ENCODE results near the gene TPRA1.

Gene TPRA1

DNA sequence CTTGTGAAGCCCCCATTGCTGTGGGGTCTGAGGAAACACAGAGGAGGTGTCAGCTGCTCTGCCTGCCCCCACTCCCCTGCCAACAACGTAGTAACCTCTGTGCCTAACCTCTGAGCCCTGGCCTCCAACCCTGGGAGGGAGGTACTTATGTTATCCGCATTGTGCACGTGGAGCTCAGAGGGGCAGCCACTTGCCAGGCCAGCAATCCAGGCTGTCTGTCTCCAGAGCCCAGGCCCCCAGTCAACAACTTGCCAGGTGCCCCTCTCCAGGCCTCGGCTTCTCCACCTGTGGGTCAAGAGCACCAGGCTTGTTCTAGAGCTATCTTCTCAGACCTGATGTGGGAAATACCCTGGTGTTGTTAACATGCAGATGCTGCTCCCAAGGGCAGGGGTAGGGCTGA, 2.7 kb downstream of the TPRA1 start:
- Mint-ChIP-seq H3K9me3 (ENCODE audit: low read depth) (no peaks in the 10 kb centered on the region), H3K36me3 (peaks cover 2% of the 10 kb centered on the region), H3K4me1 (ENCODE audit: low read depth) (peaks cover 39% of the 10 kb centered on the region), H3K27me3 (no peaks in the 10 kb centered on the region), H3K27ac (no peak overlapping the region), H3K4me3 (no peak overlapping the region)

DNA sequence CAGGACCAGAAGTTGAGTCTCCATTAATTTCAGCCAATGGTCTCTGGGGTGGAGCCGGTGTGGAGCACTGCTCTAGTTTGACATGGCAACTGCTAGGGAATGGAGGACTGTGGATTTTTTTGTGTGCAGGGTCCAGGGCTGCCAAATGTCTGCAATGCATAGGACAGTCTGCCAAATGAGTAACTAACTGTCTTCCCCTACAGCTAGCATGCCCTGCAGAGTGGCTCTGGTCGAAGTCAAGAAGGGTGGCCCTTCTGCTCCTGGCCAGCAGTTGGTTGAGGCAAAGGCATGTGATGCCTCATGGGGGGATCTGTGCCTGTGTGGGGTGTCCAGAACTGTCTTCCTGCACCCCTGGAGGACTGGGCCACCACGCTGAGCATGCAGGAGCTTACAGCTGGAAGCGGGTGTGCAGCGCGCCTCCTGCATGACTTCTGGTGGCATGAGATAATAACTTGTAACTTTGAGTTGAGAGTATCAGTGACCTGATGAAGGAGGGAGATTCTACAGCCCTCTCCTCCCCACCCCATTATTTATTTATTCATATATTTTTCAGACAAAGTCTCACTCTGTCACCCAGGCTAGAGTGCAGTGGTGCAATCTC, 4.6 kb downstream of the TPRA1 start:
- Mint-ChIP-seq H3K27ac (no peak overlapping the region), H3K9me3 (ENCODE audit: low read depth) (no peaks in the 10 kb centered on the region), H3K4me1 (ENCODE audit: low read depth) (peaks cover 31% of the 10 kb centered on the region), H3K36me3 (peaks cover 2% of the 10 kb centered on the region), H3K4me3 (no peak overlapping the region), H3K27me3 (no peaks in the 10 kb centered on the region)

DNA sequence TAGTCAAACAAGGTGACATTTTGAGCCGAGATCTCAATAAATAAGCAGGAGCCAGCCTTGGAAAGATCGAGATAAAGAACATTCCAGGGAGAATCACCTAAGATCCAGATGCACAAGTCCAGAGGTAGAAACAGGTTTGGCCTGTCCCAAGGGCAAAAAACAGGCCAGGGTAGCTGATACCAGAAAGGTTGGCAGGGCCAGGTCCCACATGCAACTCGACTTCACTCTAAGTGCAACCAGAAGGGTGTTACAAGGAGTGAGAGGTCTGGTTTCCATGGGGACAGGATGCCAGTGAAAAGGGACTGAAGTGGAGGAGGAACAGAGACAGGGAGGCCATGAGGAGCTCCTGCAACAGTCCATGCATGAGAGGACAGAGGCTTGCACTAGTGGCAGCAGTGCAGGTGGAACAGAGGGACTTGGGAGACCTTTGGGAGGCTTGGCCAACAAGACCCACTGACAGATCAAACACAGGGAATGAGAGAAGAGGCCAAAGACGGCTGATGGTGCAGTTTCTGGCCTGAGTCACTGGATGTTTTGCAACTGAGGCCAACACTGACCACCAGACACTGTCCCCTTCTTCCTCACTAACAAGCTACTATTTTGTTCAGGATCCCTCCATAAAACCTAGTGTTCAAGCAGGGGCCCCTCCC, 5.2 kb downstream of the TPRA1 start:
- H3K36me3 Mint-ChIP-seq, result peaks cover 2% of the 10 kb centered on the region
- H3K27me3 Mint-ChIP-seq, result no peaks in the 10 kb centered on the region
- no peak overlapping the region for H3K27ac Mint-ChIP-seq
- H3K9me3 Mint-ChIP-seq (ENCODE audit: low read depth), result no peaks in the 10 kb centered on the region
- no peak overlapping the region for H3K4me3 Mint-ChIP-seq
- peaks cover 33% of the 10 kb centered on the region for H3K4me1 Mint-ChIP-seq (ENCODE audit: low read depth)

DNA sequence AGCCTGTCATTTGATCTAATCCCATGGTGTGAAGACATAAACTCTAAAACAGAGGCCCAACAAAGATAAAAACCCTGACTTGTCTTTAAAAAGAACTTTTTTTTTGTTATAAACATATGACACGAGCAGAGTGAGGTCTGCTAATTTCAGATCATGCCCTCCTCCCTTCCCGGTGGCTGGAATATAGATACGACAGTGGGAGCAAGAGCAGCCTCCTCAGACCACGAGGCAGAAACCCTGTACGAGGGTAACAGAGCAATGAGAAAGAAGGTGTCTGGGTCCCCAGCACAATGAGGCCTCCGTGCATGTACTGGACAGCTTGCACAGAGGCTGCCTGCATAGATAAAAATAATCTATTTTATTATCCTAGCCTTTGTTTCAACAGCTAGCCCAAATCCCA, 5.8 kb downstream of the TPRA1 start:
- Mint-ChIP-seq H3K27ac (no peak overlapping the region), H3K4me3 (no peak overlapping the region), H3K4me1 (ENCODE audit: low read depth) (peaks cover 33% of the 10 kb centered on the region), H3K36me3 (peaks cover 2% of the 10 kb centered on the region), H3K9me3 (ENCODE audit: low read depth) (no peaks in the 10 kb centered on the region), H3K27me3 (no peaks in the 10 kb centered on the region)

DNA sequence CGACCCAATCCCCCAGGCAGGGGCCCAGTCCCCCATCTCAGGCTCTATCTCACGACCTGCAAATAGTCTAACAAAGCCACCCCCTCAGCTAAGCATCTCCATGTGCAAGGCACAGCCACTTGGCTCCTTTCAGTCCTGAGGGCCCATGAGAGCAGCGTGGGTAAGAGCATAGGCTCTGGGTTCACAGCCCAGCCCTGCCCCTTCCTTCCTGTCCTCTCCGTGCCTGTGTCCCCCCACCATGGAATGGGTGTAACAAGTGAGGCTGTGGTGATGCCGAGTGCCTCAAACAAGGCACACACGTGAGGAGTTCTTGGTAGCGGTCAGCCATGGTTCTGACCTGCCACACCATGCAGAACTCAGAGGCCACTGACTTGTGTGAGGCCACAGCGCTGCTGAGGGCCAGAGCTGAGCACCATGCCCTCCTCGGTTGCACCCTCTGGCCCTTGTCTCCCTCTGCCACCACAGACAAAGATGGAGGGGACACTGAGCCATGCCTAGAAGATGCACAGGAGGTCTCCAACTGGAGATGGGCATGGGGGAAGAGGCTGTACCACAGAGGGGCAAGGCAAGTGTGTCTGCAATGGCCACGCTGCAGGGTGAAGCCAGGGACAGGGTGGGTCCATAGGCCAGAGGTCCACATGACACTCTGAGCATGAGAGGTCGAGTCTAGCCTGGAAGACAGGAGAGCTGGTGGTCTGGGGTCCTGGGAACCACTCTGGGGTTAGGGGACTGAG, 10.0 kb downstream of the TPRA1 start:
- Mint-ChIP-seq H3K27me3 (no peaks in the 10 kb centered on the region), H3K4me1 (ENCODE audit: low read depth) (peaks cover 16% of the 10 kb centered on the region), H3K9me3 (ENCODE audit: low read depth) (no peaks in the 10 kb centered on the region), H3K27ac (no peak overlapping the region), H3K36me3 (no peaks in the 10 kb centered on the region), H3K4me3 (no peak overlapping the region)

DNA sequence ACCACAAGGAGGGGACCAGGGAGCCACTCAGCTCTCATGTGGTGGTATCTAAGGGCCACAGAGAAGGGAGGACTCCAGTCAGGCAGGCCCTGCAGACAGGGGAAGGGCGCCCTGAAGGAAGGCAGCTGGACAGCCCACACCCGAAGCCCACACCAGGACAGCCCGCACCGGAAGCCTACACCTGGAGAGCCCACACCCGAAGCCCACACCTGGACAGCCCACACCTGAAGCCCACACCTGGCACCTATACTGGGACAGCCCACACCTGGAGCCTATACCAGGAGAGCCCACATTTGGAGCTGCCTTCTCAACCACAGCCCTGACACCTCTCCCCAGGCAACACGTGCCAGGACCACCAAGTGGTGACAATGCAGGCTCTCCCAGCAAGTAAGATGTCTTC, 11.7 kb downstream of the TPRA1 start:
- no peak overlapping the region for H3K27ac Mint-ChIP-seq
- no peak overlapping the region for H3K4me3 Mint-ChIP-seq
- no peaks in the 10 kb centered on the region for H3K36me3 Mint-ChIP-seq
- H3K9me3 Mint-ChIP-seq (ENCODE audit: low read depth), result no peaks in the 10 kb centered on the region
- H3K27me3 Mint-ChIP-seq, result no peaks in the 10 kb centered on the region
- peaks cover 13% of the 10 kb centered on the region for H3K4me1 Mint-ChIP-seq (ENCODE audit: low read depth)

DNA sequence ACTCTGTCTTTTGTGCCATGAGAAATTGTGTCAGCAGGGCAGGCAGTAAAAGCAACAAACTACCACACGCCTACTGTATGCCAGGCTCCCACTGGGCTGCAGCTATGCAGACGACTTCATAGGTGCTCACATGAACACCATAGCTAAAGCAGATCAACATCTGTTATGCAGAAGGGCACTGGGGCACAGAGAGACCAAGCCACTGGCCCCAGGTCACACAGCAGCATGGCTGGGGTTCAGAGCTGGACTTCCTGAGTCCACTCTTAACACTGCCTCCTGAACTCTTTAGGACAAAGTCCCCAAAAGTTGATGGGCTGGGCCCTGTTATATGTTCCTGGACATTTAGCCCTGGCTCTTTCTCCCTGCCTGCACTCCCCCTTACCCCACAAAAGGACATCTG, 12.4 kb downstream of the TPRA1 start:
- Mint-ChIP-seq H3K27ac (no peak overlapping the region), H3K4me1 (ENCODE audit: low read depth) (peaks cover 13% of the 10 kb centered on the region), H3K9me3 (ENCODE audit: low read depth) (no peaks in the 10 kb centered on the region), H3K4me3 (no peak overlapping the region), H3K36me3 (no peaks in the 10 kb centered on the region), H3K27me3 (no peaks in the 10 kb centered on the region)

DNA sequence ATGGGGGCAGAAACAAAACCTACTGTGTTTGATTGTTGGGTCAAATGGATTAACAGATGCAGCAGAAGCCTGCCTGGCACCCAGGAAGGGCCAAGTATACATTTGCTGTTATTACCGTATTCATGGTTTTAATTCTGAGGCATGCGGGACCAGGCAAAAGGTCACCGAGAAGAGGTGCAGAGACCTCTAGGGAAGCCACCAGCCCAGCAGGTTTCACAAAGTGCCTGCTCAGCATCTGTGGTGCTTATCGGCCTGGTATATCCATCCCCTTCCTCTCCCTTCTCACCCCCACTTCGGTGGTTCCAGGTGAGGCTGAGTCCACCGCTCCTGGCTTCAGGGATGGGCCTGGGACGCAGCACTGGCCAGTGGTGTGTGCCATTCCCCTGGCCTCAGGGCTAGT, 13.1 kb downstream of the TPRA1 start:
- Mint-ChIP-seq H3K9me3 (ENCODE audit: low read depth) (no peaks in the 10 kb centered on the region), H3K36me3 (no peaks in the 10 kb centered on the region), H3K4me1 (ENCODE audit: low read depth) (peaks cover 13% of the 10 kb centered on the region), H3K27ac (no peak overlapping the region), H3K27me3 (no peaks in the 10 kb centered on the region), H3K4me3 (no peak overlapping the region)

DNA sequence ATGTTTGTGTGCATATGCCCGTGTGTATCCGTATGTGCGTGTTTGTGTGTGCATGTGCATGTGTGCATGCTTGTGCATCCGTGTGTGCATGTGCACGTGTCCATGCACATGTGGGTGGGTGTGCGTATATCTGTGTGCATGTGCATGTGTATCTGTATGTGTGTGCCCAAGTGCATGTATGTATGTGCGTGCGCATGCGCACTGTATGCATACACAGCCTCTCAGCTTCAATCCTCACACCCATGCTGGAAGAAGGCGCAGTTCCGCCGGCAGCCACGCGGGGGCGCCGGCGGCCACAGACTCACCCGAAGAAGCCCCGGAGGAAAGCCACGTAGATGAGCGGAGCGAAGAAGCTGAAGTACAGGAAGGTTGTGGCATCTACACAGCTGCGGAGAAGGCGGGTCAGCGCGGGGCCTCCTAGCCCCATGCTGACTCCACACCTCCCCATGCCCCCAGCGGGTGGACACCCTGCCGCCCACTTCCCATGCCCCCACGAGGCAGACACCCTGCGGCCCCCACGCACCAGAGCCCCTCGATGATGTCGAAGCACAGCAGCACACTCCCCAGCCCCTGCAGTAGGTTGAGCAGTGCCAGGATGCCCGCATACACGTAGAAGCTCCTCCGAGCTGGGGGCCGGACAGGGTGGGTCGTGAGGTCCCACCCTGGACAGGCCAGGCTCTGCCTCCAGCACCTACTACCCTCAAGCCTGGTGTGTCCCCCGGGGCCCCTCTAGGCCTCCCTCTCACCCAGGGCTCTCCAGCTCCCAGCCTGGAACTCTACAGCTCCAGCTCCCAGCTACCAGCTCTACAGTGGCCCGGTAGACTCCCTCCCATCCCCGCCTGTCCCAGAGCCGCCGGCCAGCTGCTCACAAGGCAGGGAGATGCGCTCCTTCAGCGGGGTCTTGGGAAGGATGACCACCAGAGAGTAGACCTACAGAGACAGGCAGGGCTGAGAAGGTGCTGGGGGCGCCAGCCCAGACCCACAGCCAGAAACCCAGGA, 15.4 kb downstream of the TPRA1 start:
- Mint-ChIP-seq H3K27me3 (no peaks in the 10 kb centered on the region), H3K36me3 (peaks cover 2% of the 10 kb centered on the region), H3K9me3 (ENCODE audit: low read depth) (no peaks in the 10 kb centered on the region), H3K4me1 (ENCODE audit: low read depth) (peaks cover 5% of the 10 kb centered on the region), H3K4me3 (no peak overlapping the region), H3K27ac (peak overlapping the region; percentile 51)

DNA sequence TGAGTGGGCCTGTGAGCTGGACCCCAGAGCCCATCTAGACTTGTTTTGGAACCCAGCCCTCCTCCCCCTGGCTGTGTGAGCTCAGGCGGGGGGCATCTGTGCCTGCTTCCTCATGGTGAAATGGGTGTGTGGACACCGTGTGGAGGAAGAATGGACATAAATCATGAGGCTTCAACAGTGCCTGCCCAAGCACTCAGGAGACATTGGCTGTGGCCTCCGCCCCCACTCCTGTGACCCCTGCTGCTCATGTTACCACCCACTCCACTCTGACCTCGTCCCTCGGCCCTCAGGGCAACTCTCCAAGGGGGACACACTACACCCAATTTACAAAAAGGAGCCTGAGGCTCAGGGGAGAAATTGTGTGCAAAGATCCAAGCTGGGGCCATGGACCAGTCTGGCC, 16.6 kb downstream of the TPRA1 start:
- Mint-ChIP-seq H3K4me3 (no peak overlapping the region), H3K36me3 (peaks cover 2% of the 10 kb centered on the region), H3K9me3 (ENCODE audit: low read depth) (no peaks in the 10 kb centered on the region), H3K4me1 (ENCODE audit: low read depth) (peaks cover 5% of the 10 kb centered on the region), H3K27ac (no peak overlapping the region), H3K27me3 (no peaks in the 10 kb centered on the region)

DNA sequence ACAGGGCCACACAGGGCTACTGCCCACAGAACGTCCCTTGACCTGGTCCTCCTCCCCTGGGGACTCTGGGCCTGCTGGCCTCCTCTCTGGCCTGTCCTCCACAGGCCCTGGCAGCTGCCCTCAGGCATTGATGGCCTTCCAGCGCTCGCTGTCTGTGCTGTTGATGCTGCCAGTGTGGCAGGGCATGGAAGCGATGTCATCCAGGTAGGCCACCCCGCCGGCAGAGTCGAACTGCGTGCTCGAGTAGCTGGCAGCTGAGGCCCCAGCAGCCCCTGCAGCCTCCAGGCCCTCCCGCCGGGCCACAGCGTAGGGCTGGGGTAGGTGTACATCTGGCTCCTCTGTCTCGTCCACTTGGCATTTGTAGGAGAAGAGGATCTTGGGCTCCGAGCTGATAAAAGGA, 17.1 kb downstream of the TPRA1 start:
- Mint-ChIP-seq H3K27me3 (no peaks in the 10 kb centered on the region), H3K9me3 (ENCODE audit: low read depth) (no peaks in the 10 kb centered on the region), H3K4me3 (no peak overlapping the region), H3K27ac (no peak overlapping the region), H3K36me3 (peaks cover 2% of the 10 kb centered on the region), H3K4me1 (ENCODE audit: low read depth) (peaks cover 5% of the 10 kb centered on the region)

DNA sequence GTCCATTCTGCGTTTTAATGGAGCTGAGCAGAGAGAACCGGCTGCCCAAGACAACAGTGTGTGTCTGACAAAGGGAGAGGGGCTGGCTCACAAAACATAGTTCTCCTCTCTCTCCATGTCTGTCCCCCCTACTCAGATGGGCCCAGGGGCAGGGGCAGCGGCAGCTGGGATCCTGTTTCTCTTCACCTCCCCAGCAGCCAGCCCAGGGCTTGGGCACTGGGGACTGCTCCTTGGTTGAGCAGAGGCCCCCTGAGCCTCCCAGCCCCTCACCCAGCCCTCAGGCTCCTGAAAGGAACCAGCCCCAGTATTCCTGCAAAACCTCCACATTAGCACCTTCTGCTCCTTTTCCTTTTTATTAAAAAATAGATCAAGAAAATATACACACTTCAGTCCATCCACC, 17.8 kb downstream of the TPRA1 start:
- Mint-ChIP-seq H3K36me3 (peaks cover 2% of the 10 kb centered on the region), H3K27ac (no peak overlapping the region), H3K4me1 (ENCODE audit: low read depth) (peaks cover 5% of the 10 kb centered on the region), H3K27me3 (no peaks in the 10 kb centered on the region), H3K4me3 (no peak overlapping the region), H3K9me3 (ENCODE audit: low read depth) (no peaks in the 10 kb centered on the region)

DNA sequence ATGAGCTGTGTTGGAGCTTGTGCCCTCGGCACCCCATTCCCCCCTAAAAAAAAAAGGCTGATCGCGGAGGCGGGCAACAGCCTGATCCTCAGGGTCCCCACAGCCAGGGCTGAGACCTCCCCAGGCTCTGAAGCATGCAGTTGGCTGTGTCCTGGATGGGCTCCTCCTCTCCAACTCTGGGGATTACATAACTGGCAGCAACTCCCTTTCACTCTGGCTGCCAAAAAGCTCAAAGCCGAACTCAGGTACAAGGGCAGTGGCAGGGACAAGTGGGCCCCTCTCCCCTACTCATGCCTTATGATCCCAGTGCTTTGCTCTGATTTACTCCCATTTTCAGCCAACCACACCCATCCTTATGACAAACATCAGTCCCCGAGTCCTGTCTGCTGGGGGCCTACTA, 18.3 kb downstream of the TPRA1 start:
- Mint-ChIP-seq H3K4me1 (ENCODE audit: low read depth) (peaks cover 5% of the 10 kb centered on the region), H3K9me3 (ENCODE audit: low read depth) (no peaks in the 10 kb centered on the region), H3K27me3 (no peaks in the 10 kb centered on the region), H3K4me3 (no peak overlapping the region), H3K27ac (no peak overlapping the region), H3K36me3 (peaks cover 2% of the 10 kb centered on the region)

DNA sequence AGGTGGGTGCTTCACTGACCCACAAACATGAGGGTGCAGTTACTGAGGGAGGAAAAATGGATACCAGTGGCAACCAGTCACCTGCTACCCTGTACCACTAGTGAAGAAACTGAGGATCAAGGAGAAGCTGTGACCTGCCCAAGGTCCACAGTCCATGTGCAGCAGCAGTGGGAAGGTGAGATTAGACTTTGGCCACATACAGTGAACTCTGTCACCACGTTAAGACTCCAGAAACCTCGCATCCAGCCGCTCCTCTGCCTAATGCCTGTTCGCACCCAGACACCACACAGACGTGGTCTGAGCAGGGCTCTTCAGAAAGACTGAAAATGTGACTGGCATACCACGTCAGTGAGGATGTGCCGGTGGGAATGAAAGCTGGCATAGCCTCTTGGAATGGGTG, 20.0 kb downstream of the TPRA1 start:
- H3K36me3 Mint-ChIP-seq, result peaks cover 2% of the 10 kb centered on the region
- no peak overlapping the region for H3K27ac Mint-ChIP-seq
- peaks cover 5% of the 10 kb centered on the region for H3K4me1 Mint-ChIP-seq (ENCODE audit: low read depth)
- no peaks in the 10 kb centered on the region for H3K27me3 Mint-ChIP-seq
- no peak overlapping the region for H3K4me3 Mint-ChIP-seq
- no peaks in the 10 kb centered on the region for H3K9me3 Mint-ChIP-seq (ENCODE audit: low read depth)

DNA sequence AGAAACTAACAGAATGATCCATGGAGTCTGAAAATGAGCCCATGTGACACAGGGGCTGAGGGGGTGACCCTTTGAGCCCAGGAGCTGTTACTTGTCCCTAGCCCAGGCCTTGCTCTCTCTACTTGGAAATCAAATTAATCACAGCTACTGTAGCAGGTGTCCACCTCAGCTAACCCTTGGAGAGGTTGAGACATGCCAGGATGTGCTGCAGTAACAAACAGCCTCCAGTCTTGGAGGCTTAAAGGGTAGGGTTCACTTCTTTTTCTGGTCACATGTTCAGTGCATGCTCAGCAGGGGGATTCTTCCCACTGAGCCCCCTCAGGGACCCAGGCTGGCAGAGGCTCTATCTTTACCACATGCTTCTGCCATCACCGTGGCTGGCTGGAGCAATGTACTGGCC, 21.4 kb downstream of the TPRA1 start:
- Mint-ChIP-seq H3K27ac (no peak overlapping the region), H3K9me3 (ENCODE audit: low read depth) (no peaks in the 10 kb centered on the region), H3K27me3 (peaks cover 5% of the 10 kb centered on the region), H3K4me1 (ENCODE audit: low read depth) (no peaks in the 10 kb centered on the region), H3K36me3 (peaks cover 2% of the 10 kb centered on the region), H3K4me3 (no peak overlapping the region)
